ENCODE results near the gene CDH1.
A peak's percentile ranks its signal among the peaks of the same experiment; 100 is the strongest.
"Not testable (repeated sequence)": the region's sequence is repeated elsewhere in the genome, so short reads cannot be mapped to it uniquely, and the experiment has no call there.

Gene CDH1

GRCh38 chr16:68793401-68793857, 56.3 kb downstream of the CDH1 start:
- DNase-seq: no peak

- DNase-seq: no peak
Measured at GRCh38 chr16:68798398-68798797, 61.3 kb downstream of the CDH1 start.

GRCh38 chr16:68800257-68800875, 63.3 kb downstream of the CDH1 start:
- peak; percentile 57 for DNase-seq

GRCh38 chr16:68802190-68802589, 65.1 kb downstream of the CDH1 start:
- no peak for DNase-seq

GRCh38 chr16:68806422-68806821, 69.3 kb downstream of the CDH1 start:
- DNase-seq: no peak

GRCh38 chr16:68806981-68807380, 69.9 kb downstream of the CDH1 start:
- DNase-seq: no peak

GRCh38 chr16:68814516-68814915, 77.4 kb downstream of the CDH1 start:
- DNase-seq: no peak

- no peak for DNase-seq
Measured at GRCh38 chr16:68823401-68824135, 86.5 kb downstream of the CDH1 start.

- DNase-seq: no peak
Measured at GRCh38 chr16:68825427-68825826, 88.3 kb downstream of the CDH1 start.

- no peak for DNase-seq
Measured at GRCh38 chr16:68826652-68827051, 89.6 kb downstream of the CDH1 start.

GRCh38 chr16:68833251-68833650, 96.2 kb downstream of the CDH1 start:
- DNase-seq: no peak

GRCh38 chr16:68834550-68834949, 97.5 kb downstream of the CDH1 start:
- DNase-seq: no peak

GRCh38 chr16:68835970-68836369, 98.9 kb downstream of the CDH1 start:
- no peak for DNase-seq

GRCh38 chr16:68839831-68840230, 102.7 kb downstream of the CDH1 start:
- DNase-seq: no peak

GRCh38 chr16:68842964-68843481, 105.9 kb downstream of the CDH1 start:
- DNase-seq: not testable (repeated sequence)

GRCh38 chr16:68843482-68844210, 106.6 kb downstream of the CDH1 start, which contains the start of gene TANGO6:
Gene TANGO6 (plus strand): TSS chr16:68843531. CDS start chr16:68843618, 87 bp downstream.
- DNase-seq: peak; percentile 90

GRCh38 chr16:68844211-68844564, 107.1 kb downstream of the CDH1 start:
- DNase-seq: no peak

GRCh38 chr16:68848786-68849185, 111.7 kb downstream of the CDH1 start:
- no peak for DNase-seq

- DNase-seq: no peak
Measured at GRCh38 chr16:68850481-68850880, 113.4 kb downstream of the CDH1 start.

- DNase-seq: no peak
Measured at GRCh38 chr16:68851601-68852000, 114.5 kb downstream of the CDH1 start.

GRCh38 chr16:68857479-68857878, 120.4 kb downstream of the CDH1 start:
- no peak for DNase-seq

GRCh38 chr16:68859828-68860227, 122.7 kb downstream of the CDH1 start:
- DNase-seq: no peak
